Daoy (cell line): ENCODE results near the gene FZD7. TPM values are rescaled to one million over a fixed set of nuclear protein-coding genes. Genes with fewer than 3 reads are reported as not detected.

ENCODE experiments used
- DNase-seq: peaks from one replicate; pipeline ENCODE4 v3.0.0-alpha.2; 2015; ENCODE audit warnings: low read depth
- total RNA-seq: library from RNA; depleted of rRNA; stranded (reverse); fragments of >200 nt; shearing (Covaris generic); gene quantifications from 2 replicates; pipeline ENCODE4 v1.2.3, GENCODE V29; 2014

FZD7 gene
- total RNA-seq, 1 experiment from 2014 or later = 19.3 TPM

DNA sequence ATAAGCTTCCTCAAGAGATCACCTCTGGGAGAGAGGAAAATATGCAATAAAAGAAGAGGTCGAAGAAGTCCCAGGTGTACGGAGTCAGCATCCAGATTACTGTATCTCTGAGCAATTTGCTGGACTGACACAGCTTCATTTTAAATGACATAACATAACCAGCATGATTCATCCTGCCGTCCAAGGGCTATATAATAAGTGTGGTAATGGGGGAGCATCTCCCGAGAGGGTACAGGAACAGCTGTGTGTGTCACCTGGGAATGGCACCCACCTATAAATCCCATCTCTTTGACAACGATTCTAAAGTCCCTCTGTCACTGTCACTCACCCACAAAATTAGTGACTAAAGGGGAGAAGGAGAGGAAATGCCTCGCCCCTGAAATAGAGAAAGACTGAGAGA lies 19.3 kb upstream of the FZD7 start:
- peak; percentile 21 for DNase-seq

GRCh38 chr2:202014759-202015211 lies 18.9 kb upstream of the FZD7 start:
- DNase-seq = no peak

DNA sequence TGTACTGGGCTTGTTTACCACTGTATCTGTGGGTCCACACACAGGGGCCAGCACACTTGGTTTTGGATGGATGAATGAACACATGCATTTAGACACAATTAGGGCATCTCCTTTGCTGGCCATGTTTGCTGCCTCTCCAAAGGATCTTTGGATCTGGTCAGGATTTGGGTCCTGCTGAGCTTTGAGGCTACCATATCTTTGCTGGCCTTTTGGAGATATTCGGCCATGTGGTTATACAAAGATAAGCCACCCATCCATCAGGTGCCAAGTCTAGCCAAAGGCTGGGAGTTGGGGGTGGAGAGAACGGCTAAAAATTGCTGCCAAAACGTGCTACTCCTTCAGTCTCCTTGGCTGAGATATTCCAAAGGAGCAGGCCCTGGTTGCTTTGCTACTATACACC lies 18.2 kb upstream of the FZD7 start:
- no peak for DNase-seq

DNA sequence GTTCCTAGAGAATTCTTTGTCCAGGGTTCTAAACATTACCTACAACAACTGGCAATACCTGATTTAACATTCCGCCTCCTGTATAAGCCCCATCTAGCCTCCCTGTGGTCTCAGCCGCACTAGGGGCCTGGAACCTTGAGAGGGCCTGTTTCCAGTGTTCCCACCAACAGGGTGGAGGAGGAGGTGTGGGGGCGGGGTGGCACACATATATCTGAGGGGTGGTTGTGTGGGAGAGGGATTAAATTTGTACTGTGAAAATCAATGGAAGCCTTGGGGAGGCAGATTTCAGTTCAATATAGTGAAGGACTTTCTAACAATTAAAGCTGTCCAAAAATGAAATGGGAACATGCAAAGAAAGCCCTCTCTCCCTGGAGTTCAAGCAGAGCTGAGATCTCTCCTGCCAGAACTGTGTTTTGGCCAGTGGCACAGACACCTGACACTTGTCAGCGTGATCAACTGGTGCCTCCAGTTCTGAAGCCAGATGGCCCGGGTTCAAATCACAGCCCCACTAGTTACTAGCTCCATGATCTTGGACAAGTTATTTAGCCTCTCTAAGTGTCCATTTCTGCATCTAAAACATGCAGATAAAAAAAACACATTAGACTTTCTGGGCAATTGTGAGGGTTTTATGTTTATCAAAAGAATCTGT lies 17.0 kb upstream of the FZD7 start:
- no peak for DNase-seq

DNA sequence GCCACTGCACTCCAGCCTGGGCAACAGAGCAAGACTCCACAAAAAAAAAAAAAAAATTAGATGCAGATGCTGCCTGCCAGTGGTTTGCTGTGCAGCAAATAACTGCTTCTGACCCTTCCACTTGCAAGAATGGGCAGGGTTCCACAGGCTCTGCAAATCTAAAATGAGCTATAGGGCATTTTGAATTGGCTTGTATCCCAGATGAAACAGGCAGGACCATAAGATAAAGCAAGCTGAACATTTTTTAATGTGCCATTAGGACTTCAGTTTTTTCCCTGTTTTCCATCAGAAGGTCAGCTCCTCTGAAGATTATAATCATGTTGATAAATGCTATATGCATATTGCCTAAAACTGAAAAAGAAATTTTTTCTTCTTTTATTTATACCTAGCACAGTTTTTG lies 15.7 kb upstream of the FZD7 start:
- DNase-seq = no peak

DNA sequence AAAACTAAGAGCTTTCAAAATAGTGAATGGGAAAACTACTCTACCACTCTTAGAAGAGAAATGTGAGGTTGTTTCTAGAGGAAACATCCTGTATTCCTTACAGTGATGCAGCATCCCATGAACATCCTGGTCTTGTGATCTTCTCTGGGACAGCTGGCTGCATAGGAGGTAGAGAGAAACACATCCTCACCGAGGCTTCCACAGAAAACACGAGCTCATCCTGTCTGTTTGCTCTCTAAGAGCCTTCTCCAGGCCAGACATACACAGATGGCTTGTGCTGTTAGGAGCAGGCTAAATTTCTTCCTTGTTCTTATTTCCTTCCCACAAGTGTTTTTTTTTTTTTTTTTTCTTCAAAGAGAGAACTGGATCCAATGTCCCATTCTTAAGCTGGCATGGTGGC lies 14.7 kb upstream of the FZD7 start:
- DNase-seq = no peak

DNA sequence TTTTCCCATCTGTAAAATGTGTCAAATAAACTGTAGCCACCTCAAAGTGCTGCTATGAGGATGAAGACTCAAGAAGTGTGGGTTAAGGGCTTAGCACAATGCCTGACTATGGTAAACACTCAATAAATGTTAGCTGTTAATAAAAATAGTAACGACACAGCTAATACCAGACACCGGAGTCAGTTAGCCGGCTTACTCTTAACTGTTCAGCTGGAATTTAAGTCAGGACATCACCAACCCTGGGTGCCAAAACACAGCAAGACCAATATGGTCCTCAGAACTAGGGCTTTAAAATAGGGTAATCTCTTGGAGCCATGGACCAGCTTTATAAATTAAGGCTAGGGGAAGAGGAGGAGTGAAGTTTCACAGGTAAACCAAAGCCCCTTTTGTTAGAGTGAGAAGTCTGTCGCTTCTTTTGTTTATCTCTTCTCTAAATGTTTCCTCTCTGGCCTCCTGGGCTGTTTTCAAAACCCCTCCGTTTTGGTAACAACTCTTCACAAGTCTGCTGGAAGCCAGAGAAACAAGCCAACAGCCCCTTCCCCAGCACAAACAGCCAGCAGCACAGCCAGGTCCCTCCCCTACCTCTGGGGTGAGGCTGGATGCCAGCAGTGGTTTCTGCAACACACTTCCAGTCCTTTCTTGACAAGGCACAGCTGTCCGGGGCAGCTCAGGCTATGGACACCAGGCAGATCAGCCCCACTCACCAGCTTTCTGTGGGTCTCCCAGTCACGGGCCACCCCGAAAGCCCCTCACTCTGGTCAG lies 13.8 kb upstream of the FZD7 start:
- no peak for DNase-seq

GRCh38 chr2:202022755-202023154 lies 10.9 kb upstream of the FZD7 start:
- DNase-seq = no peak

DNA sequence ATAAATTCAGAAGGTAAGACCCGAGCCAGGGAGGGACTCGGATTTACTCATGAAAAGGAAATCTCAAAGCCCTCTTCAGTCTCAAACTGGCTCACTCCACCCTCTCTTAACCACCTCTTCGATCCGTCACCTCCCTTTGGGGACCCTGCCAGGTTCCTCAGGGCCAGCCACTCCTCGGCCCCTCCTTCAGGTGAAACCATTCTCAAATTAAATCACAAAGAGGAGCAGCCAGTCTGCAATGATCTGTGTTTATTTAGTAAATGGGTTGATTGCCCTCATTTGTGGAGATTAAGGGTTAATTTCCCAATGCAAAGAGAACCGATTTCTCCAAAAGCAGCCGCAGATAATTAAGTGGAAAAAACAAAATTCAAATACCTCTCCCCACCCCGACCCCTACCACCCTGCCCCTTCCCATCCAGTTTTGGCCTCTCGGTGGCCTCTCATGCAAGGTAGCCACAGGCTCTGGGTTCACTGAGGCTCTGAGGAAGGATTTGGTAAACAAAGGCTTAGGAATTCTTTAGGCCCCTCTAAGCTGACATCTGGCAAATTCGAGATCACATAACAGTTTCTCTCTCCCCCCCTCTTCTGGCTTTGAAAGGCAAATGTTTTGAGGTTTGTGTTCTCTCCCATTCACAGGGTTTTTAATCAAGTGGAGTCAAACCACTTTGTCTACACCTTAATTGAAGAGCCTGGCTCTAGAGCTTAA lies 10.3 kb upstream of the FZD7 start:
- no peak for DNase-seq

GRCh38 chr2:202023904-202024266 lies 9.8 kb upstream of the FZD7 start:
- DNase-seq = no peak

DNA sequence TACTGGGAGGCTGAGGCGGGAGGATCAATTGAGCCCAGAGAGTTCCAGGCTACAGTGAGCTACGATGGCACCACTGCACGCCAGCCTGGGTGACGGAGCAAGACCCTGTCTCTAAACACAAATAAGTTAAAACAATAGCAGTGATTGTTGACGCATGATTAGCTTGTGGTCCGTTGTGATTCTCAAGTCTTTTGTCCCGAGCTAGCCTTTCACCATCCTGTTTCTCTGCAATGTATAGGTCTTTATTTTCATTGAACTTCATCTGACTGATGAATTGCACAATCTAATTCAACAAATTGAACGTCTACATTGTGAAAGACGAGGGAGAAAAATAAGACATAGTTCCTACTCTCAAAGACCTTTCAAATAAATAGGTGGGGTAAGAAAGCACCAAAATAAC lies 8.8 kb upstream of the FZD7 start:
- DNase-seq = no peak

- DNase-seq = no peak
Observed at GRCh38 chr2:202025816-202026215, 7.8 kb upstream of the FZD7 start.

DNA sequence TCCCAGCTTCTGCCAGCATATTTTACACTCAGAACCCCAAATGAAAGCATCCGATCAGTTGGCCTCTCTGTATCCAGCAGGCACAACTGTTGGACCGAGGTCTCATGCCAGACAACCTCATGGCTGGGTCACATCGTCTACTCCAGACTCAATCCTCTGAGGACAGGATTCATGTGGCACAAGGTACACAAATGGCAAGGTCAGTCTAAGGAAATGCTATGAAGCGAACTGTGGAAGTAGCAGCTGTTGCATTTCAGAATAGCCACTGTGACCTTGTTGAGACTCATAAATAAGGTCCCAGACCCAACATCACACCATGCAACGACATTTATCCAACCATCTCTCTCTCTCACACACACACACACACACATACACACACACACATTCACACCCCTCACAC lies 7.1 kb upstream of the FZD7 start:
- no peak for DNase-seq

GRCh38 chr2:202030691-202031090 lies 3.0 kb upstream of the FZD7 start:
- no peak for DNase-seq

GRCh38 chr2:202031246-202031951 lies 2.3 kb upstream of the FZD7 start:
- no peak for DNase-seq

- peak; percentile 59 for DNase-seq
Observed at GRCh38 chr2:202032846-202033316, 774 bp upstream of the FZD7 start.

- peak; percentile 56 for DNase-seq
Observed at GRCh38 chr2:202034249-202035088, 814 bp downstream of the FZD7 start.

DNA sequence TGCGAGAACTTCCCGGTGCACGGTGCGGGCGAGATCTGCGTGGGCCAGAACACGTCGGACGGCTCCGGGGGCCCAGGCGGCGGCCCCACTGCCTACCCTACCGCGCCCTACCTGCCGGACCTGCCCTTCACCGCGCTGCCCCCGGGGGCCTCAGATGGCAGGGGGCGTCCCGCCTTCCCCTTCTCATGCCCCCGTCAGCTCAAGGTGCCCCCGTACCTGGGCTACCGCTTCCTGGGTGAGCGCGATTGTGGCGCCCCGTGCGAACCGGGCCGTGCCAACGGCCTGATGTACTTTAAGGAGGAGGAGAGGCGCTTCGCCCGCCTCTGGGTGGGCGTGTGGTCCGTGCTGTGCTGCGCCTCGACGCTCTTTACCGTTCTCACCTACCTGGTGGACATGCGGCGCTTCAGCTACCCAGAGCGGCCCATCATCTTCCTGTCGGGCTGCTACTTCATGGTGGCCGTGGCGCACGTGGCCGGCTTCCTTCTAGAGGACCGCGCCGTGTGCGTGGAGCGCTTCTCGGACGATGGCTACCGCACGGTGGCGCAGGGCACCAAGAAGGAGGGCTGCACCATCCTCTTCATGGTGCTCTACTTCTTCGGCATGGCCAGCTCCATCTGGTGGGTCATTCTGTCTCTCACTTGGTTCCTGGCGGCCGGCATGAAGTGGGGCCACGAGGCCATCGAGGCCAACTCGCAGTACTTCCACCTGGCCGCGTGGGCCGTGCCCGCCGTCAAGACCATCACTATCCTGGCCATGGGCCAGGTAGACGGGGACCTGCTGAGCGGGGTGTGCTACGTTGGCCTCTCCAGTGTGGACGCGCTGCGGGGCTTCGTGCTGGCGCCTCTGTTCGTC lies 1.7 kb downstream of the FZD7 start:
- peak; percentile 23 for DNase-seq

- no peak for DNase-seq
Observed at GRCh38 chr2:202035941-202036372, 2.3 kb downstream of the FZD7 start.

DNA sequence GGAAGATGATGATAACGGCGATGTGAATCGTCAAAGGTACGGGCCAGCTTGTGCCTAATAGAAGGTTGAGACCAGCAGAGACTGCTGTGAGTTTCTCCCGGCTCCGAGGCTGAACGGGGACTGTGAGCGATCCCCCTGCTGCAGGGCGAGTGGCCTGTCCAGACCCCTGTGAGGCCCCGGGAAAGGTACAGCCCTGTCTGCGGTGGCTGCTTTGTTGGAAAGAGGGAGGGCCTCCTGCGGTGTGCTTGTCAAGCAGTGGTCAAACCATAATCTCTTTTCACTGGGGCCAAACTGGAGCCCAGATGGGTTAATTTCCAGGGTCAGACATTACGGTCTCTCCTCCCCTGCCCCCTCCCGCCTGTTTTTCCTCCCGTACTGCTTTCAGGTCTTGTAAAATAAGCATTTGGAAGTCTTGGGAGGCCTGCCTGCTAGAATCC lies 3.0 kb downstream of the FZD7 start:
- no peak for DNase-seq
